HG03280 (cell line): ENCODE data around the gene DMXL2.
"Not testable (repeated sequence)": the region's sequence is repeated elsewhere in the genome, so short reads cannot be mapped to it uniquely, and the experiment has no call there.

Experiments used
- ATAC-seq: cut with Tn5 transposase; IDR thresholded peaks from one replicate; pipeline ENCODE4 v1.9.1; 2021; ENCODE audit warnings: mild to moderate bottlenecking, moderate library complexity; ENCODE audit not compliant: unreplicated experiment

DMXL2 gene

DNA sequence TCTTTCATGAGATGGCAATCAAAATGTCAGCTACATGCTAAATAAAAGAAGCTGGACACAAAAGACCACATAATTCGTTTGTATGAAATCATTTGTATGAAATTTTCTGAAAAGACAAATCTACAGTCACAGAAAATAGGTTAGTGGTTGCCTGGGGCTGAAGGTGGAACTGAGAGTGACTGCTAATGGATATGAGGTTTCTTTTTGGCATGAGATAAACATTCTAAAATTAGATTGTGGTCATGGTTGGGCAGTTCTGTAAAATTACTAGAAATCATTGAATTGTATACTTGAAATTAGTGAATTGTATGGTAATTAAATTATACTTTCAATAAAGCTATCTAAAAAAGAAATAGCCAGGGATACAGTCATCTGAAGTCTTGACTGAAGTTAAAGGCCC is 2.7 kb upstream of the DMXL2 start:
- no peak for ATAC-seq

DNA sequence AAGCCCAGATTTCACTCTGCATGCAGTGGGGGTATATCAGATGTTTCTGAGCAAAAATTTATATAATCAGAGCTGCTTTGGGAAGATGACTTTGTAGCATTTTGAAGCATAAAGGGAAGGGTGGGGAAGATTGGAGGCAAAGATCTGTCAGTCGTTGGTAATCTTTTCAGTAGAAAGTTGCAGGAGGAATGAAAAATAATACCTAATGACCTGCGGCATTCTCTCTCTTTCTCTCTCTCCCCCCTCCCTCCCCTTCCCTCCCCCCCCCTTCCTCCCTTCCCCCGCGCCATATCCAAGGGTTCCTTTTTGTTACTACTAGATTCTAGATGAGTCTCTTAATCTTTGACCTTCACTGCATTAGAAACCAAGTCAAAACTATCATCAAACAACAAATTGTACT is 1.5 kb upstream of the DMXL2 start:
- no peak for ATAC-seq

DNA sequence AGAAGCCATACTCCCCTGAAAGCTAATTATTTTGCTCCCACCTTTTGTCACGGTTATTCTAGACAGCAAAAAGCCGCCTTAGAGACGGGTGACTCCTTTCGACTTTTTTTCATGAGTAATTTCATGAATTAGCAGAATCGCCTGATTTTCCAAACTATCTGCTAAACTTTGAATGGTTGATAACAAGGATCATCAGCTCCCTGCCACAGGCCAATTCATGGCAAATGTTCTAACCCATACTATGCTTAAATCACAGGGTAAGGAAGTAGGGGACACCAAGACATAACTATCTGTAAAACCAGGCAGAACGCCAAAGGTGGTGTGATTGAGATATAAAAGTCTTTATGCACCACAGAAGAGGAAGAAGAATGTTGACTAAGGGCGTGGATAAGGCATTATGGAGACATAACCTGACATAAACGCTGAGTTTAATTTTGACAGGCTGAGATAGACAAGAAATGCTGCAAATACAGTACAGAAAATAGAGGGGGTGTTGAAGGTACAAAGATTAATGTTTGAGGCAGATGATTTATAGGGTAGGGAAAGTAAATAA is 891 bp upstream of the DMXL2 start:
- no peak for ATAC-seq

DNA sequence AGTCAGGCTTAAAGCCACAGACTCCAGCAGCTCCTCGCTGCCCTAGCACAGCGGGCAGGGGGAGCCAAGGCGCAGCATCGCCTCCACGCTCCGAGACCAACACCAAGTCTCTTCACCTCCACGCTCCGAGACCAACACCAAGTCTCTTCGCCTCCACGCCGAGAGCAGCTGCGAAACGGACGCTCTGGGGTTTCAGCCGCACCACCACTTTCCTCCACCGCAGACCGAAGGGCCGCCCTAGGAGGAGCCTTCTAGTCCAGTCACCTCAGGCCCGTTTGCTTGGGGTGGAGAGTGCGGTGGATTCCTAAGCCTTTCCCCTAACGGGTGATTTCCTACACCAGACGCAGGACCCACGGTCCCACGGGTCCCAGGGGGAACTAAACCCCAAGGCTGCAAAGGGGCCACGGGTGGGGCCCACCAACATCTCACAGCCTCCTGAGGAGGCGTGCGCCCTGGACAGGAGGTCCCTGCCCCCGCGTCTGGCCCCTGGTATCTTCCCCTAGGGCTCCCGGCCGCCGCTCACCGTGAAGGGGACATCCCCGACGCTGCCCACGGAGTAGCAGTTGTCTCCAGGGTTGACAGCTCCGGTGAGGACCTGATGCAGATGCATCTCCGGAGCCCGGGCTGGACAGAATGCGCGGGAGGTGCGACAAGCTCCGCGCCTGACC is 501 bp downstream of the DMXL2 start:
- peak; percentile 41 for ATAC-seq

DNA sequence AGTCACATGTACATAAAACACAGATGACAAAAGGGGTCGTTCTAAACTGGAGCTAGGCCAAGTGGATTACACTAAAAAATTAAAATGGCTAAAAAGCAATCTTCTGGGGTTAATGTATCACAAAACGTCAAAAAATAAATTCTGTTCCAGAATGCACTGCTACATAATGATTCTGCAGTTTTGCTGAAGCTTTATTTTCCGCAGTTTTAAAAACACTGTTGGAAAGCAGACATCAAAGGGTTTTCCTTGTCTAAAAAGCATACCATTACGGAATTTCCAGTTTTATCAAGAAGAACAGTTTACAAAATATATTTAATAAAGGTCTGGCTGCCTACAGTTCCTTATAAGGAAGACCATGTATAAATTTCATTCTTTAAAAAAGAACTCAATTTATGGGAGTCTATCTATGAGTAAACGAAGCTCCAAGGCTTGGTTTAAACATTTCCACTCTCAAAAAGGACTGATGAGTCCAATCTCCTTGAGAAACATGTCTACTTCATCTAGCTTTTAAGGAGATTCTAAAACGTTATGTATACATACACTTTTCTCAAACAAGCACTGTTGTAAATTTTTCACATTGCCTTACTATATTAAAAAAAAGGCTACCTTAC is 1.3 kb downstream of the DMXL2 start:
- ATAC-seq, result no peak

DNA sequence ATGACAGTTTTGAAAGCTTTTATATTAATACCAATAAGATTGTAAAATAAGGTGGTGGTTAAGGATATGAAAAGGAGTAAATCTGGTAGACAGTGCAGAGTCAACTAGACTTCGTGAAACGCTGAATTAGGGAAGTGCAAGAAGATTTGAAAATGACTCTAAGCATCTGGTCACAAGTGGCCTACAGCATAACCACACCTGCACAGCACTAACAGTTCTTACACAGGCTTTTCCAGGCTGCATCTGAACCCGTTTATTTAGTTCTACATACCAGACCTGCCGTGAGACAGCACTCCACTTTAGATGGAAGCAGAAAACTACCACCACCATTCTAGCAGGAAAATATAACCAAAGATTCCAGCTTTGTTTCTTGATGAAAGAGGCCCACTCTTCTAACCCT is 1.9 kb downstream of the DMXL2 start:
- ATAC-seq, result no peak

DNA sequence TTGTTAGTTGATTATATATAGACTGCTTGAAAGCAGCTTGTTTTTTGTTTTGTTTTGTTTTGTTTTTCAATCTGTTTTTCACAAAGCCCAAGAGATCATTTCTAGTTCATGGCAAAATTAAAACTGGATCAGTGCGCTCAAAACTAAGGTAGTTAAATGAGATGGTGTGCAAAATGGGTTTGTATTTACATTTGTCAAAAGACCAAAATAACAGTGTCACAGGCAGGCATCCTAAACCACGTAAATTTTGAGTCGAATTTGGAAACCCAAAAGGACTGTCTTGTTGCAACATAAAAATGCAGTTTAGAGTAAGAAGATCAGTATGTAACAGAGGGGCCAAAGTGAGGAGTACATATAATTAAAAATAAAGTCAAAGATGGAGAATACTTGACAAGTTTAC is 2.4 kb downstream of the DMXL2 start:
- no peak for ATAC-seq

DNA sequence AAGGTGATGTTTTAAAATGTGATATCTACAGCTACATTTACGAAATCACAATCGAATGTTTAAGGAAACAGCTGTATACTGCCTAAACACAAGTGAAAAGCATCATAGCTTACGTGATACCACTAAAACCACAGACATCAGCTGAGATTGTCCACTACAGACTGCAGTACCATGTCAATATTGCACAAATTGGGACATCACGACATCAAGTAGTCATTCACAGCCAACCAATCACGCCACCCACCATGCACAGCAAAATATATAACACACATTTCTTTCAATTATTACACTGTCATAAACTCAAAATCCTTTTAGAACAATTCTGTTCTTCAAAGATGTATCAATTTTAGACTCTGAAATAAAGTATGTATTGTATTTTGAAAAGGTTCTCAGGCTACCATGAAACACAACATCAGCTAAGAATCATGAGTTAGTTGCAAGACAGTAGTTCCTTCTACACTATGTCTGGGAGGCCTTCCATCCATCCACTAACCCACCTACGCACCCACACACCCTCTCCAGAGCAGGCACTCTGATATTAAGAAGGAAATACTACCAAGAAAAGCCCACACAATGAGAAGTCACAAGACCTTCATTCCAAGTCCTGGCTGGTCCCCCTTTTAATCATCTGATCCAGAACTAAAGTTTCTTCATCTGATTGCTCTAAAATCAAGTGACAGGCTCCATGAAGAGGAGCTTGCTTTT is 3.1 kb downstream of the DMXL2 start:
- ATAC-seq, result no peak

DNA sequence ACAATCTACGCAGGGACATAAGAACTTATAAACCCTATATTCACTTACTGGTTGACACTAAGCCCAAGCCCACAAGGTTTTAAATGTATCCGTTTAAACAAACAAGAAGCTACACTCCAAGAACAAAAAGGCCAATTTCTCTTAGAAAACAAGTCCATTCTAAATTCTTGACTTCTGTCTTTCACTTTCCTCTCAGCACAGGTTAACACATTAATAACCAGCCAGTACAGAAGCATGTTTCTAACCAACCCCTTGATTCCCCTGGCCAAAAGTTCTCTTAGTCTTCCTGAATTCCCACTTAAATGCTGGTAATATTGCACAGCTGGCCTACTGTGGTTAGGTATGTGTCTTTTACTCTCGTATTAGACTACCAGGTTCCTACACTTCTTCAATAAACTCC is 4.7 kb downstream of the DMXL2 start:
- ATAC-seq, result no peak

DNA sequence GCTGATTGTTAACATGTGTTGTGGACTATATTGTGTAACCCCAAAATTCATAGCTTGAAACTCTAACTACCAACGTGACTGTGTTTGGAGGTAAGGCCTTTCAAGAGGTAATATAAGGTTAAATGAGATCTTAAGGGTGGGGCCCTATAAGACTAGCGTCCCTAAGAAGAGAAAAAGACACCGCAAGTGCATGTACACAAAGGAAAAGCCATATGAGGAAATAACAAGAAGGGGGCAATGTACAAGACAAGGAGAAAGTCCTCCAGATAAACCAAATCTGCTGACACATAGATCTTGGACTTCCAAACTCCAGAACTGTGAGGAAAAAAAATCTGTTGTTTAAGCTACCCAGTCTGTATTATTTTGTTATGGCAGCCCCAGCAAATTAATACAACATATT is 8.6 kb downstream of the DMXL2 start:
- no peak for ATAC-seq

DNA sequence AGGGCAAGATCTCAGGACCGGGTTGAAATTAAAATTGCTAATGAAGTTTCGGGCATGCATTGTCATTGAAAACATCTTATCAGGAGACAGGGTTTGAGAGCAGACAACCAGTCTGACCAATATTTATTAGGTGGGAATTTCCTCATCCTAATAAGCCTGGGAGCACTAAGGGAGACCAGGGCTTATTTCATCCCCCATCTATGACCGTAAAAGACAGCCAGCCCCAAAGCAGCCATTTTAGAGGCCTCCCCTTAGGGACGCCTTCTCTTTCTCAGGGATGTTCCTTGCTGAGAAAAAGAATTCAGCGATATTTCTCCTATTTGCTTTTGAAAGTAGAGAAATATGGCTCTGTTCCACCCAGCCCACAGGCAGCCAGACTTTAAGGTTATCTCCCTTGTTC is 9.9 kb downstream of the DMXL2 start:
- not testable (repeated sequence) for ATAC-seq

DNA sequence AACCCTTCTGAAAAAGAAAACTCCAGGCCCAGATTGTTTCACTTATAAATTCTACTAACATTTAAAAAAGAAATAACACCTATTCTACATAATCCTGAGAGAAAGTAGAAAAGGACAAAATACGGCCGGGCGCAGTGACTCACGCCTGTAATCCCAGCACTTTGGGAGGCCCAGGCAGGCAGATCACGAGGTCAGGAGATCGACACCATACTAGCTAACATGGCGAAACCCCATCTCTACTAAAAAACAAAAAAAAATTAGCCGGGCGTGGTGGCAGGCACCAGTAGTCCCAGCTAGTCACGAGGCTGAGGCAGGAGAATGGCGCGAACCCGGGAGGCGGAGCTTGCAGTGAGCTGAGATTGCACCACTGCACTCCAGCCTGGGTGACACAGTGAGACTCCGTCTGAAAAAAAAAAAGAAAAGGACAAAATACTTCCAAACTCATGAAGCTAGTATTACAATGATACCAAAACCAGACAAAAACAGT is 19.1 kb downstream of the DMXL2 start:
- ATAC-seq, result not testable (repeated sequence)

DNA sequence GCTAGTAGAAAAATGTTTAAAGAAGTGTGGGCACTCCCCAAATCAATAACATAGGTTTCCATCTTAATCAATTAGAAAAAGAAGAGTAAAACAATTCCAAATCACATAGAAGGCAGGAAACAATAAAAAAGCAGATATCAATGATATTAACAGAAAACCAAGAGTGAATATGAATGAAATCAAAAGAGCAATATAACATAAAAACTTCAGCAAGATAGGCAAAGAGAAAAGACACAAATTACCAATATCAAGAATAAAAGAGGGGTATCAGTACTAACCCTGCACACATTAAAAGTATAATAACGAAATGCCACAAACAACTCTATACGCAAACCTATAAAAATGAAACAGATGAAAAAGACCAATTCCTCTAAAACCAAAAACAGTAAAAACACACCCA is 19.6 kb downstream of the DMXL2 start:
- no peak for ATAC-seq

DNA sequence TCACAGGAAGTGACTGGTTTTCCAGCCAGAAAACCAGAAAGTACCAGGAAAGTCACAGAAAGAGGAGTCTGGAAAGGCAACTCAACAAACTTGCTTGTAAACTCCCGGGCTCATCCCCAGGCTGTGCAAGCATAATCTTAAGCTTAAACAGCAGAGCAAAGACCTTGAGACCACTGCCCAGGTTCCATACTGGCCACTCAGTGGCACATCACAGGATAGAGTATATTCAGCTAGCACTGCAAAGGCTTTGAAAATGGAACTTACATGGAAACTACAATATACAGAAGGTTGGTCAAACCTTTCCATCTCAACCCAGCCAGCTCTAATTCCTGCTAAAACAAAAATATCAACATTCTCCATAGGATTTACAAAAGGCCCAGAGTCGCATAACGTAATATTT is 20.1 kb downstream of the DMXL2 start:
- ATAC-seq, result no peak

DNA sequence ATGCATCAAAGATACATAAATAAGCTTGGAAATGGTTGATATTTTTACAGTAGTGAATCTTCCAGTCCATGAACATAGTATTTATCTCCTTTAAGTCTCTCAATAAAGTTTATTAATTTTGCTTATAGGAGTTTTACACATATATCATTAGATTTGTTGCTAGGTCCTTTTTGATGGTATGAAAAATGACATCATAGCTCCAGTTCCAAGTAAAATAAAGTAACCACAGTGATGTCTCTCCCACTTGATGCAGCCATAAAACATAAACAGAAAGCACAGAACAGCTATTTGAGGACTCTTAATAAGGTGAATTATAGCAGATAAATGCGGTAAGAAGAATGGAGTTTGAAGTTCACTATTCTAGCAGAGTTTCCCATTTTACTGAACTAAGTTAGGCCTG is 20.8 kb downstream of the DMXL2 start:
- no peak for ATAC-seq

DNA sequence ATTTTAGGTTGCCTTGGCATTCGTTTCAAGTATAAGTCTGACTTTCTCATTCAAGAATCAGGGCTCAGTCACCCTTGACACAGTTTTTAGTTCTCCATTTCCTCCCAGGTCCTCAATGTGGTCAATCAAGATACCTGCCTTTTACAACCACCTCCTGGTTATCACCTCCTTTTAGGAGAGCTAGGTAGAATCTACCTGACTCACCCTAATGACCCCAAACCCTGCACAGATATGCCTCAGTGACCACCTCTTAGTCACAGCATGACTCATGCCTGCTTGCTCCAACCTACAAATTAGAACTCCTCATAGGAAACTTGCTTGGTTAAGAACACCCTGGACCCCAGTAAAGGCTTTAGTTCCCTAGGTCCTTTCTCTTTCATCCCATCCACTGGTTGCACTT is 22.5 kb downstream of the DMXL2 start:
- no peak for ATAC-seq

DNA sequence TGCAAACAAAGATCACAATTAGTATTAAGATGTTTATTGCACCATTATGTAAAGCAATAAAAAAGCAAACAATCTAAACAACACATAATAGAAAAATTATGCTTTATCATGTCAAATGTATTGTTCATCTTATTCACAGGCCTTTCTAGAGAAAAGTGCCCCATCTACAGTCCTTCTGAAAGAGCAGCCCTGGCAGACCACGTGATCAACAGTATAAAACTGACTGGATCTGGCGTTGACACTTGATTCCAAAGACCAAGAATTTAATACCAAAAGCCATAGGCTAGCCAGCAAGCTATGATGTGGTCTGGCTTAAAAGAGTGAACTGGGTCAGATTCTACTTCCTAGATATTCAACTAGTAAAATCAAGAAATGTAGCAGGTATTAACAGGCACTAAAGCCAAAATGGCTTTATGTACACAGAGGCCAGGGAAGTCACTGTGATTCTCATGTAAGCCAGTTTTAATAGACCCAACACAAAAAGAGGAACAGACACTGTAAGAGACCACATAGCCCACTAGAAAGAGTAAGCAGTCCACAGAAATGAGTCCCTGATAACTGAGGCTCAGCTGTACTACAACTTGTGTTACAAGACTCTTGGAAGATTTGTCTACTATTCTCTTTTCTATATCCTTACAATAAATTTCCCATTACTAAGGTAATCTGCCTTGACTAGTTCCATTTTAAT is 32.5 kb downstream of the DMXL2 start:
- ATAC-seq, result no peak

DNA sequence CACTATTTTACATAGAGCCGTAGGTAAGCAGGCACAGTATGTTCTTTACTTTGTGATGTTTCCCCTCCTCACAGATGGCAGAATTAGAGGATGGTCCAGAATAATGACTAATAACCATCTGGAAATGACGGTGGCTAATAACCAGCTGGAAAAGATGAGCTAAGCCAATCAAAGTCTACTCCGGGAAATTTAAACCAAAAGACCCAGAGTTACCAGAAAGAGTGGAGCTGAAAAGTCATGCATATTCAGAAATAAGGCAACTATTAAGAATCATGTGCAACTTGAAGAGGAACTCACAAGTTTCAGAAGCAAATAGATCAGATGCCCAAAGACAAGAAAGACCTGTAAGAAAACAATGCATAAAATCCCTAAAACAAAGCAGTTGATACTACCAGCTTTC is 33.6 kb downstream of the DMXL2 start:
- ATAC-seq, result no peak

DNA sequence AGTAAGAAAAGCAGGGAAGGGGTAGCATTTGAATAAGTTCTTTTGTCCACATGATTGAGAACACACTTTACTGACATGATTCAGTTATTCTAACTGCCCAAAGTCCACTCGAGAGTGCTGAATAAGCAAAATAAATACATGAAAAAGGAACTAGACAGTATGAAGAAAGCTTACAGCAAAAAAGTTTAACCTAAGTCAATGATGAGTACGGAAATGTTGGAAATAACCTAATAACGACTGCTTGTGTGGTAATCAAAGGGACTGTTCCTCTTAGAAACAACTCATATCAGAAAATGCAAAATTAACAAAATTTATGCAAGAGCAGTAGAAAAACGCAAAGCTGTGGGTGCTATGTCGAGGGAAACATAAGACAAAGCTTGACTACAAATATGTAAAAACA is 36.6 kb downstream of the DMXL2 start:
- ATAC-seq, result no peak

DNA sequence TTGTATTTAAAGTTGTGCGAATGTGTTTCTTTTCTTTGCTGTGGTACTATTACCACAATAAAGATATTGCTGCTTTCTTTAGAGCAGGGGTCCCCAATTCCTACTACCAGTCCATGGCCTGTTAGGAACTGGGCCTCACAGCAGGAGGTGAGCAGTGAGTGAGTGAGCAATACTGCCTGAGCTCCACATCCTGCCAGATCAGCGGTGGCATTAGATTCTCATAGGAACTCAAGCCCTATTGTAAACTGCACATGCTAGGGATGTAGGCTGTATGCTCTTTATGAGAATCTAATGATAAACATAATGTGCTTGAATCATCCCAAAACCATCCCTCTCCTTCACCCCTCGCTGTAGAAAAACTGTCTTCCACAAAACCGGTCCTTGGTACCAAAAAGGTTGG is 41.6 kb downstream of the DMXL2 start:
- ATAC-seq, result no peak

DNA sequence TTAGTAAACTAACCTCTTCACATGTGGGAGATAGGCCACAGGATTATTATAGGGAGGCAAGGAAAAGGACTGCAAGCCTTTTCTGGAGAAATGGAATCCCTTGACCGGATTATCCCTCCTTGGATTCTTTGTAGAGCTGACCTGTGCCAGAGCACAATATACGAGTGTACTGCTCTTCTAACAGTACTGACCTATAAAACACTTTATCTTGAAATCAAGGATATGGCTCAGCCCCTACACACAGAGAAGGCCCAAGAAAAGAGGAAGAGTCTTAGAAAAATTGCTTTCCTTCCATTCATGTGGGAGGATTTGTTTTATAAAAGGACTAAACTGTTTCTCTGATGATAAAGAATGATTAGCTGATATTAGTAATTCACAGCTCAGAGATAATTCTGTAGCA is 42.2 kb downstream of the DMXL2 start:
- ATAC-seq, result no peak
